T-helper 22 cell (primary cell): ENCODE data around the gene PTTG1IP.
"Not testable (repeated sequence)": the region's sequence is repeated elsewhere in the genome, so short reads cannot be mapped to it uniquely, and the experiment has no call there.

ENCODE experiments used
- DNase-seq: peaks from one replicate; pipeline ENCODE4 v3.0.0-alpha.2; 2020; ENCODE audit warnings: low read depth

PTTG1IP gene, protein sequence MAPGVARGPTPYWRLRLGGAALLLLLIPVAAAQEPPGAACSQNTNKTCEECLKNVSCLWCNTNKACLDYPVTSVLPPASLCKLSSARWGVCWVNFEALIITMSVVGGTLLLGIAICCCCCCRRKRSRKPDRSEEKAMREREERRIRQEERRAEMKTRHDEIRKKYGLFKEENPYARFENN

DNA sequence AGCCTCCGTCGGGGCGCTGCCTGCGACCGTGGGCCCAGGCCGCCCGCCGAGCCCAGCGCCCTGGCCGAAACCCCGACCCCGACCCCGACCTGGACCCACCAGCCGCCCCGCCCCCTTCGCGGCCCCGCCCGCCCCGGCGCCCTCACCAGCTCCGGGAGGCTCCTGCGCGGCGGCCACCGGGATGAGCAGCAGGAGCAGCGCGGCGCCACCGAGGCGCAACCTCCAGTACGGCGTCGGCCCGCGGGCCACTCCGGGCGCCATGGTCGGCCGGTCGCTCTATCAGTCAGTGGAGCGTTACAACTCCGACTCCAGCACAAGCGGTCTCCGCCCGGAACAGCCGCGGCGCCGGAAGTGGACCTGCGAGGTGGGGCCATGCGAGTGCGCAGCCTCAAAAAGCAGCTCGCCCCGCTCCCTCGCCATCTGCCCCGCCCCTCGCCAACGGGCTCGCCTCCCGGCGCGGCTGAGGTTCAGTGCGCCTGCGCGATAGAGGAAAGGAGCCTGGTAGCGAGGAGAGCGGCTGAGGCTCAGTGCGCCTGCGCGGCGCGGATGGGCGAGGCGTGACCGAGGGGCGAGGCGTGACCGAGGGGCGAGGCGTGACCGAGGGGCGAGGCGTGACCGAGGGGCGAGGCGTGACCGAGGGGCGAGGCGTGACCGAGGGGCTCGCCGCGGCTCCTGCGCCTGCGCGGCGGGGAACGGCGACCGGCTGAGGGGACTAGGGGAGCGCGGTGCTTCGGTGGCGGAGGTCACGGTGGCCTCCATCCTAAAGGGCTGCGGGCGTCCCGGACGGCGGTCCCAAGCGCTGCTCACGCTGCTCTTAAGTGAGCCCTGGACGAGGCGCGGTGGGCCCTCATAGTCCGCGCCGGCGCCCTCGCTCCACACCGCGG lies at the start of gene PTTG1IP:
PTTG1IP (minus strand) TSS at position 335 of the 884 bp plus-strand sequence; CDS start at position 261, 74 bp downstream.
- DNase-seq = peak; percentile 97

DNA sequence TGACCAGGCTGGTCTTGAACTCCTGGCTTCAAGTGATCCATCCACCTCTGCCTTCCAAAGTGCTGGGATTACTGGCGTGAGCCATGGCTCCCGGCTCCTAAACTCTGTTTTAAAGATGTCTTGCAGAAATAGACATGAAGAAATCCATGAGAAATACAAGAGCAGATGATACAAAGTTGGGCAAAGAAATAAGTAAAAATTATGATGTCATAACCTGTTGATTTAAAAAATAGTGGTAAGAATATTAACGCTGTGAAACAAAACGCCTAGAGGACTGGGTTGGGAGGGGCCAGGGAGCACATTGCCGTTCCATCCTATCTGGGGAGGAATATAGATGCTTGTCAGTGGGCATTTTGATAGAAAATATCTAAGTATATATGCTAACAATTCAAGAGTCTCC lies 48.4 kb upstream of the PTTG1IP start:
- DNase-seq = no peak

DNA sequence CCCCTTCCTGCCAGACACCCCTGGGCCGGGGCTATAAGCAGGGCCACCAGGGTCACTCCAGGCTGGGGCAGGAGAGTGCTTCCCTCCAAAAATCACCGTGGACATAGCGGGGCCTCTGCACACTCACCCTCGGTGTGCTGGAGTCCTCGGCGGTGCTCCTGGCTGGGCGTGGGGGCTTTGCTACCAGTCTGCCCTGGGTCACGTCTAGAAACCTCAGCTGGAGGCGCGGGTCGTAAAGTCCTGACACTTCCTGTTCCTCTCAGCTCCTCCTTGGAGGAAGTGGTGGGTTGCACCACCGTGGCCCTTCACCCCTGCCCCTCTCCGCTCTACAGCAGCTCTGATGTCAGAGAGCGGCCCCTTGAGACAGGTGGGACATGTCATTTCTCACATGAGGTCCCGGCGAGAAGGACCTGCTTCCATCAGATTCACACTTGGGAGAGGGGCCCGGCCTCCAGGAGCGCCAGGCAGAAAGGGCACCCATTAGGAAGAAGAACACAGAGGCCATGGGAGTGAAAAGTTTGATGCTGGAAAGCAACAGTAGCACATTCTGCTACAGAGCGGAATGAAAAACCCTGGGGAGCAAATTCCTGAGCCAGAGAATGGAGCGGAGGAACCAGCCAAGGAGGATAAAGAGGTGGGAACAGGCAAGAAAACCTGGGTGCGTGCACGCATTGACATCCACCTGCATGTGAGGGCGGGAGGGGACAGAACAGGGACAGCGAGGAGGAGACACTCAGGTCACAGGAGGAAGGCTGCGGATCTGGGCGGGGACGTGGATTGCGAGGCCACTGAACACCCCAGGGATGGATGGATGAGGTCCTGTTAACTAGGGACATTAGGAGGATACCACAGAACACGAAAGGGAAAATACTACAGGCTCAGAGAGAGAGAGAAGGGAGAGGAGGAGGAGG lies 47.5 kb upstream of the PTTG1IP start, which contains the start of gene ITGB2:
ITGB2 (minus strand) TSS at position 206 of the 911 bp plus-strand sequence. CDS start 10,117 bp downstream, outside the sequence.
- peak; percentile 44 for DNase-seq

DNA sequence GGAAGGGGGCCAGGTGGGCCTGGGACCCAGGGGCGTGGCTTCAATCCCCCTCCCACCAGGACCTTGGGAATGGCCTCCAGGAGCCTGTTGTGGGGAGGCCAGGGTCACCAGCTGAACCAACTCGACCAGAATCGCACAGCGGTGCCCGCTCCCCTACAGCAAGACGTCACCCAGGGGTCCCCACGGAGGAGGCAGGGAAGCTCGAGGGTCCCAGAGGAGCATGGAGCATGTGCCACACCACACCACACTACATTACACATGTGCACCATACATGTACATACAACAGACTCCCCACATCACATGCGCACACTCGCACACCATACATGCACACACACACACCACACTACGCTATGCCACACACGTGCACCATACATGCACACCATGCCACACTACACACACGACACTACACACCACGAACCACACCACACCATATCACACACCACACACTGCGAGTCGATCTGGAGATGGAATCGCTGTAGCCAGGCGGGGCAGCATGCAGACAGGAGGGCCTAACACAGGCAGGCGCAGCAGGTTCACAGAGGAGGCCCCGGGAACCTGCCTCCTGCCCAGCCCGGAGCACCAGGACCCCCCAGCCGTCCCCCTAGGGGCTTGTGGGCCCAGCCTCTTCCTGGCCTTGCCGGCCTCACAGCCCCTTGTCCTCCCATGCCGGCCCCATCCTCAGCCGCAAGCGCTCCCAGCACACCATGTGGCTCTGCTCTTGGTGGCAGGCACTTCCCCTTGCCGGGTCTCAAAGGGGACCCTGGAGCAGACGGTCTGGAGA lies 46.6 kb upstream of the PTTG1IP start:
- no peak for DNase-seq

DNA sequence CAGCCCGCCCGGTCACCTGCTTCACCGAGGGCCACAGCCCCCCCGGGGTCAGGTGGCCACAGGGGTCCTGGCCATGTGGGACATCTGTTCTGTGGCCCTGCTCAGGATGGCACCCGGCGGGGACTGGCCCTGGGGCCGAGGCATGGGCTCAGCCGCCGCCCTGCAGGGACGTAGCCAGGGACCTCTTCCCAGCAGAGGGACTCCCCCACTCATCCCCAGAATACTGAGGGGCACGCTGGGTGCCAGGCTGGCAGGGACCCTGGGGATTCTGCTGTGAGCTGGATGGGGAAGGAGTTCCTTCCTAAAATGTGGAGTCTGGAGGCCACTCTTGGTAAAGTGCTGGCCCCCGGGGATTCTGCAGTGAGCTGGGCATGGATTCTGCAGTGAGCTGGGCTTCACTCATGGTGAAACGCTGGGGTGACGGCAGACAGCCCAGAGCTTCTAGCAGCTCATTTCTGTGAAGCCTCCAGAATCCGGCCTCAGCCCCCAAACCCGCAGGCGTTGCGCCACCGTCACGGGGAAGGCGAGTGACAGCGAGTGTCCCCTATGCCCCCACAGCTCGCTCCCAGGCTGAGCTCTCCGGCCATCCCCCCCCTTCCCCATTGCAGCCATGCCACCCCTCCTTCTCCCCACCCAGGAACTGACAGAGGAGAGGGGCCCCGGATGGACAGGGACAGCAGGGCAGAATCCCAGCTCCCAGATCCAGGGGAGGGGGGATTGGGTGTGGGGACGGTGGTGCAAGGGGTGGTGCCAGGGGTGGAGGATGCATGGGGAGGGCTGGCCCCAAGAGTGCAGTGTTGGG lies 45.8 kb upstream of the PTTG1IP start:
- DNase-seq = no peak

DNA sequence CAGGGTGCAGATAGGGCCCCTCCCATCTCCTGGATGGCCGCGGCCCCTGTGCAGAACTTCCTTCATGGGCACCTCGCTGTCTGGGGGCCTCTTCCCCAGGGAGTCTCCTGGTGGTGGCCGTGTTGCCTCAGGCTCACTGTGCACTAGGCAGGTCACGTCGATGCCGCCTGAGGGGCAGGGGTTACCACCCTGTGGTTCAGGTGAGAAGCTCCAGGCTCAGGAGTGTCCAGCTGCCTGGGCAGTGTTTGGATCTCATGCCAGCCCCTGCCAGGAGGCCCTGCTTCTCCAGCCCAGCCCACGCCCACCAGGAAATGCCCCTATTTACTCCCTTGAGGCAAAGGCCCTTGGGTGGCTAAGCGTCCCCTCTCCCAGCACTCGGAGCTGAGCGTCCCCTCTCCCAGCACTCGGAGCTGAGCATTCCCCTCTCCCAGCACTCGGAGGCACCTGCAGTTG lies 45.1 kb upstream of the PTTG1IP start:
- DNase-seq = no peak

DNA sequence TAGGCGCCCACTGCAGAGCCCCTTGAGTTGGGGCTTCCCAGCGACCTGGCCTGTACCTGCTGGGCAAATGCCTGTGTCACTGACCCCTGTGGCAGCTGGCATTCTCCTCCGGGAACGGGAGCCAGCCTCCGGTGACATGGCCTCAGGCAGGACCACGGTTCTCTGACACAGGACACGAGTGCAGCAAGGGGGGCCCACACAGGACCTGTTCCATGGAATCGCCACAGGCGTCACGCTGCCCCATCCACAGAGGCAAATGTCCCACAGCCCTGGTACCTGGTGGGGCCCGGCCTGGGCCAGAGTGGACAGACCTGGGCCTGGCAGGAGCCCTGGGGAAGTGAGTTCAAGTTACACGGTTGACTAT lies 44.6 kb upstream of the PTTG1IP start:
- no peak for DNase-seq

DNA sequence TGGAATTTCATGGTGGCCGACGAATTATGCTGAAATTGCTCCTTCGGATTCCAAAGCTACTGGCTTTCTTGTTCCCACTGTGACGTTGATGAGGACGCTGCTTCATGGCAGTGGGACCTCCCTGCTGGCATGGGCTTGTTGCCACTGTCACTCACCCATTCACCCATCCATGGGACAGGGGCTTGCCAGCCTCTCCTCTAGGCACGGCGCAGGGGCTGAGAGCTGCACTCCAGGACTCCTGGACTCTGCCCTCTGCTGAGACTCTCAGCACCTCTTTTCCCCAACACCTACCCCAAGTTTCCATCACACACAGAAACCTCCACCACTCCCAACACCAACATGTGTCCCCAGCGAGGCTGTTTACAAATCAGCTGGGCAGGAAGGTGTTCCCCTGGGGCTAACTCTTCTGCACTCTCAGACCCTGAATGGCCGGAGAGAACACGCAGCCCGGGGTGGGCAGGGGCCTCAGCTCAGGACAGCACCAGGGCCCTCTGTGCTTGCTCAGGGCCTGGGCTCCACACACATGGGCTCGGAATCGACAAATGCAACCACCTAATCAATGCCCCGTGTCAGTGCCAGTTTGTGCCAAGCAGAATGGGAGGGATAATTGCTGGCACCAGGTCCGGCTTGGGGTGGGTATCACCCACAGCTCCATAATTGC lies 44.1 kb upstream of the PTTG1IP start:
- DNase-seq = no peak

DNA sequence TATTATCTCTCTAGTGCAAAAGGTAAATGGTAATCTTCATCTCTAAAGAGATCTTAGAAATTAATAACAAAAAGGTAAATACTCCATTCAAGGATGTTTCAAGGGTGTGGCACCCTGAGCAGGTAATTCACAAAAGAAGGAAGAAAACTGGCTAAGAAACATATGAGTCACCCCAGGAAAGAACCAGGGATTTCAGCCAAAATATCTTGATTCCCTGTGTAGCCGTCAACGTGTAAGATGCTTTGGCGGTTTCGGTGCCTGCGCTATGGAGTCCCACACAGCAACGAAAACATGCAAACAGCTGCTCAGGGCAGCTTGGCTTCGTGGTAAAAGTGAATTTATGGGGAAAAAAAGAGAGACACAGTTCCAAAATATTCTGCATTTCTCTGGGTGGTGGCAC lies 43.5 kb upstream of the PTTG1IP start:
- no peak for DNase-seq

DNA sequence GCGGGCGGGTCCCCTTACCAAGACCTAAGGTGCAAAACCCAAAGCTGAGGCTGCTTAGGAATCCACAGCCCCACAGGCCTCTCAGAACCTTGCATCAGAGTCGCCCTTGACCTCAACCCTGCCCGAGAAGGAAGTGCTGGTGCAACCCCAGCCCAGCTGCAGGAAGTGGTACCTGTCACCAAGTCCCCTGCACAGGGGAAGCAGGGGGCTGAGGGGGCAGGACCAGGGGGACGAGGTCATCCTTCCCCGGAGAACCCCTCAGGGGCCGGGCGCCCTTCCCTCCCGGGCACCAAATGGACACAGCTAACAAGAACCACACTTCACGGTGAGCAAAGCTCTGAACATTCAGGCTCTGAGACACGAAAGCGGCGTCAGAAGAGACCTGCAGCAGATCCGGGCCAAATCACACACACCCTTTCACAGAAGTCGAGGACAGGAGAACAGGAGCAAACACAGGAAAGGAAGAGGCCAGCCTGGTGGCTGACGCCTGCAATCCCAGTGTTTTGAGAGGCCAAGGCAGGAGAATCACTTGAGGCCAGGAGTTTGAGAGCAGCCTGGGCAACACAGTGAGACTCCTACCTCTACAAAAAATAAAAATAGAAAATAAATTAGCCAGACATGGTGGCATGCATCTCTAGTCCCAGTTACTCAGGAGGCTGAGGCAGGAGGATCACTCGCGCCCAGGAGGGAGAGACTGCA lies 40.8 kb upstream of the PTTG1IP start:
- peak; percentile 25 for DNase-seq

DNA sequence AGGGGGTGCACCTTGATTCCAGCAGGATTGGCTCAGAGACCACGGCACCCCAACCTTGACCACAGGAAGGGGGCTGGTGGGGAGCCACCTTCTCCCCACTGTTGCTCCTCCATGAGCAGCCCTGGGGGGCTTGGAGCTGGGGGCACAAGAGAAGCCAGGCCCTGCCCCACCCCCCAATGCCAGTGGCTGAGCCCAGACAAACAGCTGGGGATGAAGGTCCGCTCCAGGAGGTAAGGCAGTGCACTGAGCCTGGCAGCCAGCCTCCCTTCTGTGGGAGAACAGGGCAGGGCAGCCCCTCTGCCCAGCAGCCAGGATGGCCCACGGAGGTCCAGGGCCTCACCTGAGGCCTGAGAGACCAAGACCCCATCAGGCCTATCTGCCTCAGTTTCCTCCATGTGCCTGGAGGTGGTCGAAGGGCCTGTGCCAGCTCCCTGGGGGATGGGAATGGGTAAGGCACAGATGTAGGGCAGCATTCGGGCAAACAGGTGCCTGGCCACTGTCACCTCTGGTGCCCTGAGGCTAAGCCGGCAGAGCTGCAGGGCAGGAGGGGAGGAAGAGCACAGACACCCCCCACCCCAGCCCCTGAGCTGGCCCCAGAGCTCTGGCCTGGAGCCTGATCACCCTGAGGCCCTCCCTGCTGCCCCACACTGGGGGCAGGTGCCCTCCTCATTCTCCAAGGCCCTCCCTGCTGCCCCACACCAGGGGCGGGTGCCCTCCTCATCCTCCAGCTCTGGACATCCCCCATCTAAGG lies 40.1 kb upstream of the PTTG1IP start:
- DNase-seq = no peak

DNA sequence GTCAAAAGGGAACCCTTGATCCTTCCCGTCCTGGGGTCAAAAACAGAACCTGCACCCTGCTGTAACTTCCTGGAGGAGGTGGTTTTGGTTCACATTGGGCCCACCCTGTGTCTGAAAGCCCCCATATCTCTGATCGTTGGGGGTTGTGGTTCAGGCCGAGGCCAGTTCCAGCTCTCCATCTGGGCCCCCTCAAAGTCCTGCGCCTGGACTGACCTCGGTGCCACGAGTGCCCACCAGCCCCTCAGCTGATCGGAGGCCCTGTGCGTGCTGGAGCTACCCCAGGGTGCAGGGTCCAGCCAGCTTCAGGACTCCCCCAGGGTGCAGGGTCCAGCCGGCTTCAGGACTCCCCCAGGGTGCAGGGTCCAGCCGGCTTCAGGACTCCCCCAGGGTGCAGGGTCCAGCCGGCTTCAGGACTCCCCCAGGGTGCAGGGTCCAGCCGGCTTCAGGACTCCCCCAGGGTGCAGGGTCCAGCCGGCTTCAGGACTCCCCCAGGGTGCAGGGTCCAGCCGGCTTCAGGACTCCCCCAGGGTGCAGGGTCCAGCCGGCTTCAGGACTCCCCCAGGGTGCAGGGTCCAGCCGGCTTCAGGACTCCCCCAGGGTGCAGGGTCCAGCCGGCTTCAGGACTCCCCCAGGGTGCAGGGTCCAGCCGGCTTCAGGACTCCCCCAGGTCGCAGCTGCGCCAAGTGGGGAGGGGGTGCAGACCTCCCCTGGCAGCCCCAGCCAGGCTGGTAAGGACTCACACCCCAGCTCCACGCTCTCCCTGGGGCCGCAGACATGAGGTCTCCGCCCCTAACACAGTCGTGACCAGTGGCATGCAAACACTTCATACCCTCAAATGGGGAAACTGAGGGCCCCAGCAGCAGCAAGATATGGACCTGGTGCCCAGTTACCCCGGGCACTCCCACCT lies 39.3 kb upstream of the PTTG1IP start:
- not testable (repeated sequence) for DNase-seq

DNA sequence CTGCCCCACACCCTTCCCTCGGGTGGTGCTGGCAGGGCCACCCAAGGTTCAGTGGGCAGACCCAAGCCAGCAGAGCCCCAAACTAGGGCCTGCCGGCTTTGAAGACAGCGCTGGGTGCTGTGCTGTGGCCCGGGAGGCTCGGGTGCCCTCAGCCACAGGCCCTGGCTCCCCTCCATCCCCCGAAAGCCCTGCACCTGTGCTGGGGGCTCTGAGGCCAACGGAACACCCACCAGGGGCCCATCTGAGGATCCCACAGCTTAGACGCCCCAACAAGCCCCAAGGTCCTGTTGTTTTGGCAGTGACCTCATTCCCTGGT lies 38.6 kb upstream of the PTTG1IP start:
- DNase-seq = no peak

DNA sequence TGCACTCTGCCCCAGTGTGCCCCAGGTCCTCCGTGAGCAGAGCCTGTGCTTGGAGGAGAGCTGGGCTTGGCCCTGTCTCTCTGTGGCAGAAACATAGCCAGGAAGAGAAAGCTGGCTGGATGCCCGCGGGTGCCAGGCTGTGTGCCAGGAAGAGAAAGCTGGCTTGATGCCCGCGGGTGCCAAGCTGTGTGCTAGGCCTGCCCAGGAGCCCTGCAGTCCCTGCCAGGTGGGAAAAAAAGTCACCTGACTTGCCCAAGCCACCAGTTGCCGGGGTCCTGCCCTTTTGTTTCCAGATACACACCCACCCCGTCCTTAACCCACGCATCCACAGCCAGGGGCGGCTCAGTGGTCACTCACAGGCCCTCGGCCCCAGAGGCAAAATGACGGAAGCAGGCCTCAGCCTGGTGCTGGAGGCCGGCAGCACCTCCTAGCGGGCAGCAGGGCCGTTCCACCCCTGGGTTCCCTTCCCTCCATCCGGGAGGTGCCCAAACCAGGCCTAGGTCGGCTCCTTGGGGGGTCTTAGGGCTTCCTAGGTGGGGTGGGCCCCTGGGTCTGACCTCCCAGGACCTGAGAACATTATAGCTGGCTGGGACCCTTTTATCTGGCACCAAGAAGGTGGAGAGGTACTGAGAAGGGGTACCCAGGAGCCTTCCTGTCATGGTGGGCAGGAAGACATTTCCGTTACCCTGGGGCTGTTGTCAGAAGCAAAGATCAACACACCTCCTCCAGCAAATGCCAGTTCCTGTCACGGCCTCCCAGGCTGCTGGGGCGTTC lies 38.1 kb upstream of the PTTG1IP start:
- peak; percentile 37 for DNase-seq

DNA sequence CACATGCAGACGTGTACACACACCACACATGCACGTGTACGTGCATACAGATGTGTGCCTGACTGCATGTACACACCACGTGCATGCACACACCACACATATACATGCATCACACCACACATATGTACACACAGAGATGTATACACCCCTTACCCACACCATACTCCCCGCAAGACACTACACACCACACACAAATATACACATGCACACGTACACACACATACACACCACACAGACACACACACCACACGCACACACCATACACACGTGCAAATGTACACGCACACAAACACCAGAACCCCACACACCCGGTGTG lies 37.5 kb upstream of the PTTG1IP start:
- no peak for DNase-seq

DNA sequence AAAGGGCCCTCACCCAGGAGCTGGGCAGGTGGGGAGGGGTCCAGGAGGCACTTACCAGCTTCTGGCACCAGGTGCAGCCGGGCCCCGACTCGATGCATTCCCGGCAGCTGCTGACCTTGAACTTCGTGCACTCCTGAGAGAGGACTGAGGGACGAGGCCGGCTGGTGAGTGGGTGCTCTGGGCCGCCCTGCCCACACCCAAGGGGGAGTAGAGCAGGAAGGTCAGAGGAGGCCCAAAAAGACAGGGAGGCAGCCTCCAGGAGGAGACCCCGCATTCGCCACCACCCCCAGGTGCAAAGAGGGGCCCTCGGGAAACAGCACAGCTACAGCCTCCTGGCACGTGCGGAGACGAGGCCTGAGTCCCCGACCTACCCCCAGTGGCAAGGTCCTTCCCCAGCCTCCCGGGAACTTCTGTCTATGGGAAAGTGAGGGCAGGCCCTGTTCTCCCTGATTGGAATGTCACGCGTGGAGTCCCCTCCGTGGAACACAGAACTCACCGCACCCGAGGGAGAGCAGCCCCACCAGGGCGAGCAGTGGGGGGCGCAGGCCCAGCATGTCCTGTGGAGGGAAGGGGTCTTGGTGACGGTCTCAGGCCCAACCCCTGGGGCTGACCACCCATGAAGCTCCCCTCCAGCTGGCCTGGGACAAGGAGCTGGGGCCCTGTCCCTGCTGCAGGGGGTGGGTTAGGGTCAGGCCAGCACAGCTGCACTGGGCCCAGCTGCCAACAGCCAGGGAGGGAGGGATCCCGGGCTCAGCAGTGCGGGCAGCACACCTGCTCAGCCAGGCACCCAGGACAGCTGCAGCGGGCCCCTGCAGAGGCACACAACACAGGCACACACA lies 37.0 kb upstream of the PTTG1IP start:
- no peak for DNase-seq
